Liver (tissue), 3 donors: Measurements from ENCODE around the gene MBOAT1.

Experiments
- TAF1 ChIP-seq: conservative IDR thresholded peaks from 2 replicates; pipeline ENCODE4 v1.6.1; 2016; ENCODE audit warnings: antibody characterized with exemption, mild to moderate bottlenecking
- TF ChIP-seq, protein P1 (sequence below): IDR thresholded peaks from 2 replicates; pipeline ENCODE4 v1.6.1; 2016; ENCODE audit warnings: antibody characterized with exemption
- TF ChIP-seq, protein P2 (sequence below): fragments of 150-350 bp; IDR thresholded peaks from 2 replicates; pipeline ENCODE4 v1.5.1; 2017; ENCODE audit warnings: improper control_type of control experiment, low read depth, low read length; ENCODE audit not compliant: missing input control
- TF ChIP-seq, protein P3 (sequence below): IDR thresholded peaks from 2 replicates; pipeline ENCODE4 v1.6.1; 2016; ENCODE audit warnings: antibody characterized with exemption
- donor health status: healthy.
- donor health status: healthy.

DNA sequence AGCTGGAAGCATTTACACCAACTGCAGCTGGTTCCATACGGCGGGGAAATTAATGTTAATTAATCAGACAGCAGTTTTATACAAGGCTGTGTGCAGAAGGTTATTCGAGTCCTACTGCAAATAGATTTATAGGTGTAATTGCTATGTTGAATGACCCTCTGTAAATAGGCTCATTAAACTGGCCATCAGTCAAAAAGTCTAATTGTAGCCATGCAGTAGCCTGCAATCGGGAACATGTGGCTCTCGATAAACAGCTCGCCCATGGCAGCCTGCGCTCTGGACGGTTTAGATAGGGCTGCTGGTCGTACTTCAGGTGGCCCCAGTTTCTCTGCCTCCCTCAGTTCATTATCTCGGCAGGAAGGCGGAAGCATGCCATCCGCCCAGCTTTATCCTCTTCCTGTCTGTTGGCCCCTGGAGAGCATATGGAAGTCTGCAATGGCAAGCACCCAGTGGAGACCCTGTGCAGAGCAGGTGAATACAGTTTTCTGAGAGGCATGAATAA is 143.2 kb downstream of the MBOAT1 start:
- TF ChIP-seq, protein P1, sequence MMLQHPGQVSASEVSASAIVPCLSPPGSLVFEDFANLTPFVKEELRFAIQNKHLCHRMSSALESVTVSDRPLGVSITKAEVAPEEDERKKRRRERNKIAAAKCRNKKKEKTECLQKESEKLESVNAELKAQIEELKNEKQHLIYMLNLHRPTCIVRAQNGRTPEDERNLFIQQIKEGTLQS, result no peak
- TF ChIP-seq, protein P2, sequence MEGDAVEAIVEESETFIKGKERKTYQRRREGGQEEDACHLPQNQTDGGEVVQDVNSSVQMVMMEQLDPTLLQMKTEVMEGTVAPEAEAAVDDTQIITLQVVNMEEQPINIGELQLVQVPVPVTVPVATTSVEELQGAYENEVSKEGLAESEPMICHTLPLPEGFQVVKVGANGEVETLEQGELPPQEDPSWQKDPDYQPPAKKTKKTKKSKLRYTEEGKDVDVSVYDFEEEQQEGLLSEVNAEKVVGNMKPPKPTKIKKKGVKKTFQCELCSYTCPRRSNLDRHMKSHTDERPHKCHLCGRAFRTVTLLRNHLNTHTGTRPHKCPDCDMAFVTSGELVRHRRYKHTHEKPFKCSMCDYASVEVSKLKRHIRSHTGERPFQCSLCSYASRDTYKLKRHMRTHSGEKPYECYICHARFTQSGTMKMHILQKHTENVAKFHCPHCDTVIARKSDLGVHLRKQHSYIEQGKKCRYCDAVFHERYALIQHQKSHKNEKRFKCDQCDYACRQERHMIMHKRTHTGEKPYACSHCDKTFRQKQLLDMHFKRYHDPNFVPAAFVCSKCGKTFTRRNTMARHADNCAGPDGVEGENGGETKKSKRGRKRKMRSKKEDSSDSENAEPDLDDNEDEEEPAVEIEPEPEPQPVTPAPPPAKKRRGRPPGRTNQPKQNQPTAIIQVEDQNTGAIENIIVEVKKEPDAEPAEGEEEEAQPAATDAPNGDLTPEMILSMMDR, result no peak
- TF ChIP-seq, protein P3, sequence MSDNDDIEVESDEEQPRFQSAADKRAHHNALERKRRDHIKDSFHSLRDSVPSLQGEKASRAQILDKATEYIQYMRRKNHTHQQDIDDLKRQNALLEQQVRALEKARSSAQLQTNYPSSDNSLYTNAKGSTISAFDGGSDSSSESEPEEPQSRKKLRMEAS, result no peak
- TF ChIP-seq TAF1, result no peak
